ENCODE measurements around the gene VCAN.
"Not testable (repeated sequence)": the region's sequence is repeated elsewhere in the genome, so short reads cannot be mapped to it uniquely, and the experiment has no call there.

Gene VCAN

GRCh38 chr5:83471405-83472212 is at the start of gene VCAN:
Gene VCAN, plus strand, starts transcription at chr5:83471744. Its CDS starts 11,775 bp downstream, at chr5:83483519.
- peak; percentile 63 for DNase-seq (ENCODE audit: low read depth)

GRCh38 chr5:83422284-83422683 is 49.3 kb upstream of the VCAN start:
- DNase-seq (ENCODE audit: low read depth) = no peak

- no peak for DNase-seq (ENCODE audit: low read depth)
These were observed 44.7 kb upstream of the VCAN start for GRCh38 chr5:83426855-83427254.

GRCh38 chr5:83428126-83428525 is 43.4 kb upstream of the VCAN start:
- DNase-seq (ENCODE audit: low read depth) = peak; percentile 4

GRCh38 chr5:83428890-83429289 is 42.7 kb upstream of the VCAN start:
- no peak for DNase-seq (ENCODE audit: low read depth)

GRCh38 chr5:83430130-83431010 is 41.2 kb upstream of the VCAN start:
- DNase-seq (ENCODE audit: low read depth) = peak; percentile 43

GRCh38 chr5:83433891-83434290 is 37.7 kb upstream of the VCAN start:
- peak; percentile 1 for DNase-seq (ENCODE audit: low read depth)

GRCh38 chr5:83434946-83435345 is 36.6 kb upstream of the VCAN start:
- peak; percentile 28 for DNase-seq (ENCODE audit: low read depth)

GRCh38 chr5:83436276-83436675 is 35.3 kb upstream of the VCAN start:
- DNase-seq (ENCODE audit: low read depth) = no peak

- DNase-seq (ENCODE audit: low read depth) = not testable (repeated sequence)
These were observed 33.8 kb upstream of the VCAN start for GRCh38 chr5:83437697-83438096.

GRCh38 chr5:83440826-83441225 is 30.7 kb upstream of the VCAN start:
- DNase-seq (ENCODE audit: low read depth) = no peak

GRCh38 chr5:83441747-83442146 is 29.8 kb upstream of the VCAN start:
- no peak for DNase-seq (ENCODE audit: low read depth)

- no peak for DNase-seq (ENCODE audit: low read depth)
These were observed 28.0 kb upstream of the VCAN start for GRCh38 chr5:83443534-83443933.

- no peak for DNase-seq (ENCODE audit: low read depth)
These were observed 27.1 kb upstream of the VCAN start for GRCh38 chr5:83444445-83444844.

- DNase-seq (ENCODE audit: low read depth) = no peak
These were observed 25.1 kb upstream of the VCAN start for GRCh38 chr5:83446253-83446947.

- DNase-seq (ENCODE audit: low read depth) = no peak
These were observed 24.0 kb upstream of the VCAN start for GRCh38 chr5:83447533-83447932.

- DNase-seq (ENCODE audit: low read depth) = no peak
These were observed 21.2 kb upstream of the VCAN start for GRCh38 chr5:83450183-83450966.

GRCh38 chr5:83450967-83451248 is 20.6 kb upstream of the VCAN start:
- DNase-seq (ENCODE audit: low read depth) = no peak

GRCh38 chr5:83451955-83452354 is 19.6 kb upstream of the VCAN start:
- DNase-seq (ENCODE audit: low read depth) = no peak

GRCh38 chr5:83453937-83454336 is 17.6 kb upstream of the VCAN start:
- DNase-seq (ENCODE audit: low read depth) = no peak

GRCh38 chr5:83464261-83464660 is 7.3 kb upstream of the VCAN start:
- DNase-seq (ENCODE audit: low read depth) = no peak
